Upper lobe of right lung (tissue), 1 donor: ENCODE results near the gene AKAP17A. TPM values are rescaled to one million over a fixed set of nuclear protein-coding genes. Genes with fewer than 3 reads are reported as not detected.
A peak's percentile ranks its signal among the peaks of the same experiment; 100 is the strongest.

Experiments used
- ATAC-seq: fragments of 200-7000 bp; cut with Tn5 transposase; one replicate; pipeline ENCODE4 v1.9.1; 2020; ENCODE audit warnings: mild to moderate bottlenecking, moderate library complexity
- DNase-seq: peaks from one replicate; pipeline ENCODE4 v3.0.0-alpha.2; 2020
- H3K27ac ChIP-seq: fragments of 200-600 bp; one replicate; pipeline ENCODE4 v1.8.0; 2022
- H3K27me3 ChIP-seq: fragments of 200-600 bp; one replicate; pipeline ENCODE4 v1.8.0; 2022; ENCODE audit warnings: mild to moderate bottlenecking
- H3K36me3 ChIP-seq: fragments of 200-600 bp; one replicate; pipeline ENCODE4 v1.8.0; 2022
- H3K4me1 ChIP-seq: fragments of 200-600 bp; one replicate; pipeline ENCODE4 v1.8.0; 2022
- H3K4me3 ChIP-seq: fragments of 200-600 bp; one replicate; pipeline ENCODE4 v1.8.0; 2022; ENCODE audit warnings: mild to moderate bottlenecking
- H3K9me3 ChIP-seq: fragments of 200-600 bp; one replicate; pipeline ENCODE4 v1.8.0; 2022
- CTCF ChIP-seq: fragments of 200-600 bp; IDR thresholded peaks from one replicate; pipeline ENCODE4 v1.8.0; 2022; ENCODE audit warnings: antibody characterized with exemption
- intact Hi-C: fragments of 100-400 bp; cut with DNase I; formaldehyde crosslinking; loops from one replicate; pipeline ENCODE4 v1.11.0; 2022
- total RNA-seq: library from RNA; stranded (reverse); fragmentation: NEBNext Ultra II Directional; extraction: Animal tissue kit (Norgen Biotek cat#: 25700); gene quantifications from one replicate; pipeline ENCODE4 v1.2.1, GENCODE V29; 2021
- donor health status: DM: no; HTN: yes; CAD: no; lungs with severe emphysema.

AKAP17A gene
- total RNA-seq, 1 donor from 2014 or later, result 46.3 TPM

GRCh38 chrX:1601051-1601767, 9.8 kb downstream of the AKAP17A start:
- H3K27me3 ChIP-seq, result no peaks in the 10 kb centered on the region
- H3K9me3 ChIP-seq, result no peaks in the 10 kb centered on the region
- DNase-seq (peak; percentile 58), ATAC-seq (peak; percentile 5)
- H3K4me3 ChIP-seq, result no peak overlapping the region
- intact Hi-C loops, result no loop called here
- no peaks in the 10 kb centered on the region for H3K4me1 ChIP-seq
- peaks cover 68% of the 10 kb centered on the region for H3K36me3 ChIP-seq
- no peak for TF ChIP-seq CTCF
- H3K27ac ChIP-seq, result no peak overlapping the region

- Histone ChIP-seq H3K27ac (no peak overlapping the region), H3K4me3 (no peak overlapping the region), H3K36me3 (peaks cover 65% of the 10 kb centered on the region), H3K9me3 (no peaks in the 10 kb centered on the region), H3K4me1 (no peaks in the 10 kb centered on the region), H3K27me3 (no peaks in the 10 kb centered on the region)
- ATAC-seq (no peak), DNase-seq (peak; percentile 30)
- intact Hi-C loops, result no loop called here
- no peak for TF ChIP-seq CTCF
Observed at GRCh38 chrX:1601768-1602085, 10.3 kb downstream of the AKAP17A start.

GRCh38 chrX:1602299-1602698, 10.9 kb downstream of the AKAP17A start:
- Histone ChIP-seq H3K27me3 (no peaks in the 10 kb centered on the region), H3K4me3 (no peak overlapping the region), H3K4me1 (no peaks in the 10 kb centered on the region), H3K36me3 (peaks cover 60% of the 10 kb centered on the region), H3K9me3 (no peaks in the 10 kb centered on the region), H3K27ac (no peak overlapping the region)
- ATAC-seq, result no peak
- no peak for DNase-seq
- intact Hi-C loops, result no loop called here
- TF ChIP-seq CTCF, result no peak

GRCh38 chrX:1606496-1606895, 15.1 kb downstream of the AKAP17A start:
- no peaks in the 10 kb centered on the region for H3K4me1 ChIP-seq
- TF ChIP-seq CTCF, result no peak
- peaks cover 18% of the 10 kb centered on the region for H3K36me3 ChIP-seq
- H3K27ac ChIP-seq, result no peak overlapping the region
- intact Hi-C loops, result no loop called here
- no peak for DNase-seq
- H3K27me3 ChIP-seq, result no peaks in the 10 kb centered on the region
- H3K9me3 ChIP-seq, result no peaks in the 10 kb centered on the region
- no peak overlapping the region for H3K4me3 ChIP-seq
- no peak for ATAC-seq

GRCh38 chrX:1609311-1609710, 17.9 kb downstream of the AKAP17A start:
- H3K27ac ChIP-seq, result no peak overlapping the region
- intact Hi-C loops, result no loop called here

More at GRCh38 chrX:1609311-1609710, 17.9 kb downstream of the AKAP17A start:
- Histone ChIP-seq H3K9me3 (no peaks in the 10 kb centered on the region), H3K4me1 (no peaks in the 10 kb centered on the region), H3K36me3 (no peaks in the 10 kb centered on the region), H3K27me3 (no peaks in the 10 kb centered on the region), H3K4me3 (no peak overlapping the region)
- TF ChIP-seq CTCF, result no peak
- ATAC-seq (peak; percentile 33), DNase-seq (no peak)
